ENCODE data around the gene EIF2B2.

Gene EIF2B2

GRCh38 chr14:75002392-75003249, at the start of gene EIF2B2:
Gene EIF2B2 (plus strand): TSS chr14:75002921. CDS start chr14:75002991, 70 bp downstream.
- DNase-seq (ENCODE audit: low read depth) = peak; percentile 95

GRCh38 chr14:74953686-74954085, 49.0 kb upstream of the EIF2B2 start:
- no peak for DNase-seq (ENCODE audit: low read depth)

GRCh38 chr14:74954232-74954946, 48.3 kb upstream of the EIF2B2 start:
- DNase-seq (ENCODE audit: low read depth) = no peak

GRCh38 chr14:74954947-74955228, 47.8 kb upstream of the EIF2B2 start:
- no peak for DNase-seq (ENCODE audit: low read depth)

DNA sequence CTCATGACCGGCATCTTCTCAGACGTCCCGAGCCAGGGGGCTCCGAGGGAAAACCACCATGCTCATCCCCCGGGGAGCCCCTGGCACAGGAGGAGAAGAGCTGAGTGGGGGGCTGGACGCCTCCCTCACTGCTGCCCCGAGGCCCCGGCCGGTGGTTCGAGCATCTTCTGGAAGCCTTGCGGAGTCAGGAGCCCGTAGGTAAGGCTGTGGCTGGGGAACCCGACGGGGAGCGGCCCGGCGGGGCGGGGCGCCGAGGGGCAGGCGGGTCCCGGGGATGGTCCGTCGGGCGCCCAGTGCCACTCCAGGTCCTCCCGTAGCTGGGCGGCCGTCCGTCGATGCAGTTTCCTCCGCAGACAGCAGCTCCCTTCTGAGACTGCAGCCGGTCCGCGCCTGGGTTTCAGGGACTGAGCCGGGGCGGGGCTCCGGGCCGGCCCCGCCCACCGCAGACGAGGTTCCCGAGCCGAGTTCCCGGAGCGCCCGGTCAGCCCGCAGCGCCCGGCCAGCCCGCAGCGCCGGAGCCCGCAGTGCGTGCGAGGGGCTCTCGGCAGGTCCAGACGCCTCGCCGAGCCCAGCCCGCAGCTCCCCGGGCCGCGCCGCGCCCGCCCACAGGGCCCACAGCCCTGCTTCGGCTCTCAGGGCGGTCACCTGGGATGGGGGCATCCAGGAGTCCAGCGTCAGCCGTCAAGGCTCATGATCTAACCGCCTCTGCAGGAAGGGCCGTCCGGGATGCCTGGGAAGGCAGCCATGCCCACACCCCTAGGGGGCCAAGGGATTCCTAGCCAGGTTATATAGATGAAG, 47.3 kb upstream of the EIF2B2 start, which contains the start of gene PGF:
Gene PGF (minus strand): TSS at position 369 of the 798 bp plus-strand sequence. CDS start 355 bp downstream, at position 14.
- peak; percentile 28 for DNase-seq (ENCODE audit: low read depth)

DNA sequence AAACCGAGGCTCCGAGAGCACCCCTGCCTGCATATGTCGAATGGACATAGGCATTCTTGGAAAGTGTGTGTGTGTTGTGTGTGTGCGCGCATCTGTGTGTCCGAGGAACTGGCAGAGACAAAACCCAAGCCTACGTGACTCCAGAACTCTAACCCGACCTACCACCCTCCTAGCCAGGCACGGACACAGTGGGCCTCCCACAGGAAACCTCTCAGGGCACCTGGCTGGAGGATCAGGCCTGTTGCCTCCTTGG, 46.8 kb upstream of the EIF2B2 start:
- no peak for DNase-seq (ENCODE audit: low read depth)

DNA sequence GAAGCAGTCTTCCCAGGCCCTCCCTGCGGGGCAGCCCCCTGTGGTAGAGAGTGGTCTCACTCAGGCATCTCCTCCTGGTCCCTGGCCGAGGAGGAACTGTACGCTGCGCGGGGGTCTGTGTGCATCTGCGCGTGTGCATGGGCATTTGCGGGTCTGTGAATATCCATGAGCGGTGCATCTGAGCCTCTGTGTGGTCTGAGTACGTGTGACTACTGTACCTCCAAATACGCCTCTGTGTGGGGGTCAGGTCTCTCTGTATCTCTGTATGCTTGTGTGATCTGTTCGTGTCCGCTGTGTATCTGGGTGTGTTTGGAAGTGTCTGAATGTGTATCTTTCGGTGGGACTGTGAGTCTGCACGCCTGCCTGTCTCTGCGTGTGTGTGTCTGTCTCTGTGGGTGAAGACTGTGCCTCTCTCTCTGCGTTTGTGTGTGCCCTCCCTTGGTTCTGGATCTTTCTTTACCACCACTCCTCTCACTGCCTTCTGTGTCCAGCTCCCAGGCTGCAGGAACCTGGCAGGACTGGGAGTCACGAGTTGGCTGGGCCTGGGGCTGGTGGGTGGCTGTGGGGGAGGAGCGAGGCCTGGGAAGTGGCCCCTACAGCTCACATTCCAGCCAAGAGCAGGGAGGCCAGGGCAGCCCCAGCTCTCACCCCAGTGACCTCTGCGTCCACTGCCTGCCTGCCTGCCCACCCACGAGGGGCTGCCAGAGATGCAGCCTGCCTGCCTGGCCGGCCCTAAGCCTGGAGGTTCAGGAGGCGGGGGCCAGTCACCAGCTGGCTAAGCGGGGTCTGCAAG, 46.2 kb upstream of the EIF2B2 start:
- DNase-seq (ENCODE audit: low read depth) = no peak

GRCh38 chr14:74959596-74960180, 43.0 kb upstream of the EIF2B2 start:
- DNase-seq (ENCODE audit: low read depth) = no peak

- no peak for DNase-seq (ENCODE audit: low read depth)
Observed at GRCh38 chr14:74960736-74961135, 42.0 kb upstream of the EIF2B2 start.

GRCh38 chr14:74961238-74961911, 41.3 kb upstream of the EIF2B2 start:
- no peak for DNase-seq (ENCODE audit: low read depth)

DNA sequence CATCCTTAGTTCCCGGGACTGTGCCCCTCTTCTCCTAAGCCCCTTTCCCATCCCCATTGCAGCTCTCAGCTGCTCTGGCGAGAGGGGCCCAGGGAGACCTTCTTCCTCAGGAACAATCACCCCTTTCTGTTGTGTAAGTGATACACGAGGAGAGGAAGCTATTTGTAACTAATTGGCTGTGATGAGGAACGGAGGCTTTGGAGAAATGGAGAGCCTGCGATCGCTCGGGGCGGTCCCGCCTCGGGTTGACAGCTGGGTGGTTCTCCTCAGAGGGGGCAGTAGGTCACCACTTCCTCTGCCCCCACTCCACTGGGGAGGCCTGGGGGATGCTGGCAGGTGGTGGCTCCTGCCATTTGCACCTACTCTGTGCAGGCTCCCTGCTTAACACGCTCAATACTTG, 40.7 kb upstream of the EIF2B2 start:
- DNase-seq (ENCODE audit: low read depth) = no peak

DNA sequence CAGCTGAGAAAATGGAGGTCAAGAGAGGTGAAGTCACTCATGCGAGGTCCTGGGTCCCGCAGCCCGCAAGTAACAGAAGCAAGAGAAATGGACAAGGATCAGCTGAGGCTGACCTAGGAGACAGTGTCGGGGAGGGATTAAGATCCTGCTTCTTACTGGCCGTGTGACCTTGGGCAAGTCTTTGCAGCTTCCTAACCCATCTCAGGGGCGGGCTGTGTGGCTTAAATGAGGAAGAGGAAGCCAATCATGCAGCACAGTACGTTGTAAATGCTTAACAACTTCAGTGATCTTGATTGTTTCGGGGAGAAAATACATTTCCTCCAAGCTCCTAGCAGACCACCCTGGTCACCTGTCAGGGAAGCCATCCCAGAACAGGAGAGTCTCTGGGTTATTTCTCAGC, 40.2 kb upstream of the EIF2B2 start:
- DNase-seq (ENCODE audit: low read depth) = no peak

GRCh38 chr14:74963178-74963704, 39.5 kb upstream of the EIF2B2 start:
- no peak for DNase-seq (ENCODE audit: low read depth)

DNA sequence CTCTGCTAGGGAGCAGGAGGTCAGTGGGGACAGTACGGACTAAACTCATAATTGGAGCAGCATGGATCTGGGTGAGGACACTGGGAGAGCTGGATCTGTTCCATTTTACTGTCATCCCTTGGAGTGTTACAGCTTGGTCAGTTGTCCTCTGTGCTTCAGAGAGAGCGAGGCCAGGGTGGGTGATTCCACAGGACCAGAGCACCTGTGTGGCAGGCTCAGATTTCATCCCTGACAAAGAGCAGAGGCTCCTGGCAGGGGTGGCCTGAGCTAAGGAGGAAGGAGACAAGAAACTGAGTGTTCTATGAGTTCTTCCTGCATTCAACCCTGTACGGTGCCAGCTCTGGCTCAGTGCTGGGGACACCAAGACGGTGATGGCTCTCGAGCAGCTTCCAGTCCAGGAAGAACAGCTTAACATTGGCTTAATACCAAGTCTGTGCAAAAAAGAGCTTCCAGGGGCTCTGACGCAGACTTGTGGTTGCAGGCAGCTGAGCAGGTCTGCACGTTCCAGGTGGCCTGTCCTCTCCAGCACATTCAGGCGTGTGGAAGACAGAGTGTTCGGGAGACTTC, 38.9 kb upstream of the EIF2B2 start:
- DNase-seq (ENCODE audit: low read depth) = peak; percentile 64

DNA sequence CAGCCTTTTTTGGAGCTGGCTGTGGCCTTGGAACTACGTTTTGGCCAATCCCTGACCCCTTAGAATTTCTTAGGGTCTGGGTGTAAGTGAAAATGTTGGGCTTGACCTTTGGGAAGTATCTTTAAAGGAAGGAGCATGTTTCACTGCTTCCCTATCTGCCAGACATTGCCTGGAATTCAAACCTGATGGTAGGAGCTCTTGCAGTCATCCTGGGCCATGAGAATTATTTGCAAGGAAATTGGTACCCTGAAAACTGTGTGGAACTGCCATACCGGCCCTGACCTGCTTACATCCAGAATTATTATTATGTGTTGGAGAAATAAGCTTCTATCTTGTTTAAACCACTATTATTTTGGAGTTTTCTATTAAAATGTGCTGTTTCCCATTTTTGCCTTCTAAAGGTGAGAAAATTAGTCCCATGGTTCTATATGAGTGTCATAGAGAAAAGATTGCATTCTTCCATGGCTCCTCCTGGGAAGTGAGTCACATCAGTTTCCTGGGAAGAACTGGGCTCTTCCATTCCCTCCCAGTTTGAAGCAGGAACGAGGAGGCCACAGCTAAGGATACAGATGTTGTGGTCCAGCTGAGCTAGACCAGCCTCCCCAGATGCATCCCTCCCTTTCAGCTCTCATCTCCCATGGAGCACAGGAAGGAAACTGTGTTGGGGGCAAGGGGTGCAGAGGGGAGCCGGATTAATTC, 37.8 kb upstream of the EIF2B2 start:
- no peak for DNase-seq (ENCODE audit: low read depth)

- no peak for DNase-seq (ENCODE audit: low read depth)
Observed at GRCh38 chr14:74965486-74966153, 37.1 kb upstream of the EIF2B2 start.

DNA sequence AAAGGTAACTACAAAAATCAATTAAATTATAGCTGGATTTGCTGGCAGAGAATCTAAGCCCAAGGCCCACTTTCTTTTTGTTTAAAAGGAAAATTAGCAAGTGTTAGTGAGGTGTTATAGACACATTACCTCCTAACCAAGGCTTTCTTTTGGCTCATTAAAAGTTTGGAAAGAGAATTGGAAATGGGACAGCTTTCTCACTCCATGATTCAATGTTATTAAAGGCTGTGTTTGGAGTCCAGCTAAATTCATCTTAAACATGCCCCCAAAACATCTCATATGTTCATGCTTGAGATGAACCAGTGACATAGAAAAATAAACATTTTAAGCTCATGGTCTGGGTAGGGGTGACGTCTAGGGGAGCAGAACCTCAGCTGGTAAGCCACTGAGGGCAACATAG, 33.9 kb upstream of the EIF2B2 start:
- no peak for DNase-seq (ENCODE audit: low read depth)

- DNase-seq (ENCODE audit: low read depth) = peak; percentile 50
Observed at GRCh38 chr14:74973003-74973653, 29.6 kb upstream of the EIF2B2 start.

GRCh38 chr14:74973905-74974363, 28.8 kb upstream of the EIF2B2 start:
- no peak for DNase-seq (ENCODE audit: low read depth)

All from iris pigment epithelial cell (primary cell).